ENCODE data around the gene ACSM6.
"Not testable (repeated sequence)": the region's sequence is repeated elsewhere in the genome, so short reads cannot be mapped to it uniquely, and the experiment has no call there.

The ACSM6 gene, protein sequence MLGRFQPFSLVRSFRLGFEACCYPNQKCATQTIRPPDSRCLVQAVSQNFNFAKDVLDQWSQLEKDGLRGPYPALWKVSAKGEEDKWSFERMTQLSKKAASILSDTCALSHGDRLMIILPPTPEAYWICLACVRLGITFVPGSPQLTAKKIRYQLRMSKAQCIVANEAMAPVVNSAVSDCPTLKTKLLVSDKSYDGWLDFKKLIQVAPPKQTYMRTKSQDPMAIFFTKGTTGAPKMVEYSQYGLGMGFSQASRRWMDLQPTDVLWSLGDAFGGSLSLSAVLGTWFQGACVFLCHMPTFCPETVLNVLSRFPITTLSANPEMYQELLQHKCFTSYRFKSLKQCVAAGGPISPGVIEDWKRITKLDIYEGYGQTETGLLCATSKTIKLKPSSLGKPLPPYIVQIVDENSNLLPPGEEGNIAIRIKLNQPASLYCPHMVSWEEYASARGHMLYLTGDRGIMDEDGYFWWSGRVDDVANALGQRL

GRCh38 chr10:95193944-95194343, at the start of gene ACSM6:
Gene ACSM6, plus strand, starts transcription at chr10:95194238. Its CDS starts 248 bp downstream, at chr10:95194486.
- DNase-seq, result no peak

DNA sequence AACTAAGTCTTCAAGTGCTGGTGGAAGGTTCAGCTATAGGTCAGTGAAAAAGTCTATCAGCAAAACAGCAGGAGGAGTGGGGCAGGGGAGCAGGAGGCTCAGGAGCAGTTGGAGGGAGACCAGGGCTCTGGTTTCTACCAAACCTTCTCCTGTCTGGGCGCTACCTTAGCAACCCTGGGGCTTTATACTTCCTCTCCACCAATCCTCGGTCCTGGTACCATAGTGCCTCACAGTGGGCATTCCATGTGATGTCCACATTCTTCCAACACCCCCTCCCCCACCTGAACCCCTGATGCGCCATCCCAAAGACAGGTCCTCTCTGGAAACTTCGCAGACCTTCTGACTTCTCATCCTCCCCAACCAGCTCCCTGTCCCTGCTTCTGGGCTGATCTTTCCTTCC, 25.3 kb upstream of the ACSM6 start:
- no peak for DNase-seq

DNA sequence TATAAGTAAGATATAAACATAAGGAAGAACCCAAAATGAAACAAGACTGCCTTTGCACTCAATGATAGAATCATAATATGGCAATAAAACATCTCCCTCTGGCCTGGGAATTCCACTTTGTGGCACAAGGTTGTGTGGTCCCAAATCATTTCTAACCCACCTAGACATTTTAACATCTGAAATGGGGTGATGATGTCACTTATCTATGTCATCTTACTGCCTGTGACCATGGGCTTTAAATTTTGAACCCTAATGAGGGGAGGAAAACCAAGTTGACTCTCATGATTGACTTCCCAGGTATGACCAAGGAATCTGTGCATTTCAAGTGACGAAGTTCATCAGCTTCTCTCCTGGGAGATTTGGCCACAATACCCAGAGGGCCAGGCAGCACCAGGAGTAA, 24.5 kb upstream of the ACSM6 start:
- no peak for DNase-seq

DNA sequence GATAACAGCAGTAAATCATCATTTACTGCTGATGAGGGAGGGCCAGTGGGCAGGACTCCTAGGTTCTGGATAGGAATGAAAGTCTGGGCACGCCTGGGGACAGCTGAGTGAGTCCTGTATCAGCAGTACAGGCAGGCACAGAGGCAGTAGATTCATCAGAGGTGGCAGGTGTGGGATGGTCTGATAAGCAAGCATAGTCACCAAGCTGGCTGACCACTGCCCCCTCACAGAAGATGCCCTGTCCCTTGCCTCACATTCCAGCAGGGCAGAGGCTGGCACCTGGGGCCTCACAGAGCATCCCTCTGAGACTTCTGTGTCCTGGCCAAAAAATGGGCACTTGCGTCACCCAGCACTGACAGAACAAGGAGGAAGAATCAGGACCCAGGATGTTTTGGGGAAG, 23.2 kb upstream of the ACSM6 start:
- DNase-seq, result no peak

DNA sequence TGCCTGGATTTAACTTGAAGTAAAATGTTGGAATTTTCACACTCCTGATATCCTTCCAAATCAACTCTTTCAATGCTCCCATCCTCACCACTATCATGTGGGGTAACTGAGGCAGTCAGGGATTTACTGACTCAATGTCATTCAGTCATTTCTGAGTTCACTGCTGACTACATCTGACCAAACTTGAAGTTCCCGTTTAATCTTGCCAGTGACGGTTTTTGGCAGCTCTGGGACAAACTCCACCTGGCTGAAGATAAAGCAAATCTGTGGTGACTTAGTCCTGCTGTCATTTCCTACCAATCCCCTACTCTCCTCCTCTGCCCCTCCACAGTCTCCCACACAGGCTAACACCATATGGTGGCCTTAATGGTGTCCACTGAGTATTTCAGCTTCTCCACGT, 22.7 kb upstream of the ACSM6 start:
- no peak for DNase-seq

- DNase-seq, result no peak
Measured at GRCh38 chr10:95172851-95173250, 21.2 kb upstream of the ACSM6 start.

GRCh38 chr10:95176101-95176500, 17.9 kb upstream of the ACSM6 start:
- no peak for DNase-seq

GRCh38 chr10:95177429-95177828, 16.6 kb upstream of the ACSM6 start:
- DNase-seq, result no peak

DNA sequence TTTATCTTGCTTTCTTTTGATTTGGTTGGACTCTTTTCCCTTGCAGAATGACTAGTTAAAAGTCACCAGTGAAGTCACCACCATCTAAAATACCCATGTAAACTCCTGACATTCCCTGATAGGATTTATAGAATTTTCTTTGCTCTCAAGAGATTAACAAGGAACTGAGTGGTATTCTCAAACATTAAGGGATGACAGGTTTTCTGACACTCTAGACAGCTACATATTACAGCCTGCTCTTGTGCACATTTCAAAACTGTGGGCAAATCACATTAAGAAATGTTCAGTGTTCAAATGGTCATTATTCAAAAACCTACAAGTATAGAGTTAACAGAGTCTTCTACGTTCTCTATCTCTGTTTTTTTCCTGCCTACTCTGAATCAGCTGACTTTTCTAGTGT, 15.8 kb upstream of the ACSM6 start:
- DNase-seq, result no peak

DNA sequence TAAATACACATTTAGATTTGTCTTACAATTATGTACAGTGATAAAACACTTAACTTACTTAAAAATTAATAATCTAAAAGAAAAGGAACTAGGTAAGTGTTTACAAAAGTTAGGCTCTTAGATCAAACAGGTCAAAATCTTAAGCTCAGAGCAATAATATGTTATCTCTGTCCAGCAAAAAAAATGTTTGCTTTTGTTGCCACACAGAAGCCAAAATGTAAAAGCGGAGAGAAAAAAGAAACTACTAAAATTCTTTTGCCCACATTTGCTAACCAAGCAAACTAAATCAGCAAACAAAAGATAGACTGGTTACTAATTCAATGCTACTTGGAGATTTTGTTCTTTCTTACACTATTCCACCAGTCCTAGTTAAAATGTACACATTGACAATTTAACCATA, 15.2 kb upstream of the ACSM6 start:
- DNase-seq, result no peak

- DNase-seq, result no peak
Measured at GRCh38 chr10:95181726-95182125, 12.3 kb upstream of the ACSM6 start.

DNA sequence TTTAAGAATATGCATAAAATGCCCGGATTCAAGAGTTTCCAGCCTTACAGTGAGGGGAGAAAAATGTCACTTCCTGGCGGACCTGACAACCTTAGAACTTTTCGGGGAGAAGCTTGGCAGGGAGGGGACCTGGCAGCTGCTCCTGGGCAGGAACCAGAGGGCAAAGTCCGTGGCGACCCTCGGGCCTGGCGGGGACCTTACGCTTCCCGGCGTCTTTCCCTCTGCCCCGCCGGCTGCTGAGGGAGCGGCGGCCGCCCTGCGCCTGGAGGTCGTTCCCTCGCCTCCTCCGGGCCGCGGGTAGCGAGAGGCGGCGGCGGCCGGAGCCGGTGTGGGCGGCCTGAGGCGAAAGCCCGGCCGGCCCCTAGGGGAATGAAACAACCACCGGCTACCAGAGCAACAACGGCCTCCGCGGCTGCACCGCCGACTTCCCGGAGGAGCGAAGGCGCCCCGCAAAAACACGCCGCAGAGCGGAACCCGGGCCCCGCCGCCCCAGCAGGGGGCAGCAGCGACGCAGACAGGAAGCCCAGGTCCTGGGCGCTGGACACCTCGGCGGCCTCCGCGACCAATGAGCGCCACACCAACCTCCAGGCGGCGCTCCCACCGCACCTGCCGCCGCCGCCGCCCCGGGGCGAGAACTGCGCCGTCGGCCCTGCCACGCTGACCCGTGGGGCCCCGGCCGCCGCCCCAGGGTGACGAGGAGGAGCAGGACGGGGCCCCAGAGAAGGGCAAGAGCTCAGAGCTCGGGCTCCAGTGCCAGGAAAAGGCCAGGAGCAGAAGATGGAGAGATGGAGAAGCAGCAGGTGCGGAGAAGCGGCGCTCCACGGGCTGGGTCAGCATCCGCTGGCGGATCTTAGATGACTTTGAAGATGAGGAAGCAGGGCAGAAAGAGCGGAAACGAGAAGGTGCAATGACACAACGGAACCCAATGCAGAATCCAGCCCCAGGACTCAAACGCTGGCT, 10.5 kb upstream of the ACSM6 start:
- peak; percentile 80 for DNase-seq

DNA sequence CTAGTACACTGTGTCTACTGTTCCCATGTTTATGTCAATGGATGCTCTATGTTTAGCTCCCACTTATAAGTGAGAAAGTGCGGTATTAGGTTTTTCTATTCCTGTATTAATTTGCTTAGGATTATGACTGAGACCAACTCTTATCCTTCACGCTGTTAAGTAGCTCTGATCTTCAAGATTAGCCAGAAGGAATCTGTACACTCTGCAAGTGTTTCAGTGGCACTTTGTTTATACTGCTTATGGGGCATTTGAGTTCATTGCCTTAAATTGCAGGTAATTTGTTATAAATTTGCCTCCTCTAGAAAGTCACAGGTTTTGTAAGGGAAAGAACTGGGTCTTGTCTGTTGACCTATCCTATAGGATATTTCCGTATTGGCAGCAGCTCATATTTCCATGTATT, 6.4 kb upstream of the ACSM6 start:
- no peak for DNase-seq

DNA sequence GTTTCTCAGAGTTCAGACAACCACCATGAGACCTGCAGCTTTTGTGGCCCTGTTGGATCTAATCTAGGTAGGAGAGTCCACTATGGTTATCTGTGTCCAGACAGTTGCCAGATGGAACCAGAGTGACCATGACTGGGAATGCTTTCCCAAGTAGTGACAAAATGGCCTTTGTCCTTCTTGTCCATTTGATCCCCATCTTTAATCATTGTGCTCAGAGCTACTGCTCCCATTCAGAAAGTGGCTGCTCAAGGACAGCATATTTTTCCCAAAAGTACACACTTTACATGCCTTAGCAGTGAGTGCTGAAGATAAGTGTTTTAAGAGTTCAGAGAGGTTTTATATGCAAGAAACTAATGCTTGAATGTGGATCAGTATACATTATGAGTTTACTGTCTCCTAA, 5.4 kb upstream of the ACSM6 start:
- DNase-seq, result no peak

- no peak for DNase-seq
Measured at GRCh38 chr10:95196046-95196445, 2.0 kb downstream of the ACSM6 start.

GRCh38 chr10:95201736-95202135, 7.7 kb downstream of the ACSM6 start:
- DNase-seq, result no peak

GRCh38 chr10:95202865-95203264, 8.8 kb downstream of the ACSM6 start:
- not testable (repeated sequence) for DNase-seq

DNA sequence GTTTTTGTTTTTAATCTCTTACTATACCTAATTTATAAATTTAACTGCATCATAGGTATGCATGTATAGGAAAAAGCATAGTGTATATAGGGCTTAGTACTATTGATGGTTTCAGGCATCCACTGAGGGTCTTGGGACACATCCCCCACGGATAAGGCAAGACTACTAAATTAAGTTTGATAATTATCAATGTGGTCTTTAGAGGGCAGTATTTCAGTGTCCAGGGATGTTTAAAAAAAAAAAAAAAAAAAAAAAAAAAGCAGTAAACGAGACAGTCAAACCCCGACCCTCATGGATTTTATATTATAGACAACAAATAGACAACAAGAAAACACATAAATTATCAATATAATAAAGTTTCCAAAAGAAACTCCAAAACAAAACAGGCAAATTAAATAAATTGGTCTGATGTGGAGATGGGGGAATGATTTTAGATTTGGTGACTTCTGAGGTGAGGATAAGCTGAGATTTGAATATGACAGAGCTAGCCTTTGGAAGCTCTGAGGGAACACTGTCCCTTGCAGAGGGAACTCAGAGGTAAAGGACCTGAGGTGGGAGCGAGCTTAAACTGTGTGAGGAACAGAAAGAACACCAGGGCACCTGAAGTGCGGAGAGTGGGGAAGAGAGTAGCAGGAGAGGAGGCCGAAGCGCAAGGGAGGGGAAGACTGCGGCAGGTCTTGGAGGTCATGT, 14.8 kb downstream of the ACSM6 start:
- DNase-seq, result no peak

- no peak for DNase-seq
Measured at GRCh38 chr10:95209509-95210127, 15.6 kb downstream of the ACSM6 start.

DNA sequence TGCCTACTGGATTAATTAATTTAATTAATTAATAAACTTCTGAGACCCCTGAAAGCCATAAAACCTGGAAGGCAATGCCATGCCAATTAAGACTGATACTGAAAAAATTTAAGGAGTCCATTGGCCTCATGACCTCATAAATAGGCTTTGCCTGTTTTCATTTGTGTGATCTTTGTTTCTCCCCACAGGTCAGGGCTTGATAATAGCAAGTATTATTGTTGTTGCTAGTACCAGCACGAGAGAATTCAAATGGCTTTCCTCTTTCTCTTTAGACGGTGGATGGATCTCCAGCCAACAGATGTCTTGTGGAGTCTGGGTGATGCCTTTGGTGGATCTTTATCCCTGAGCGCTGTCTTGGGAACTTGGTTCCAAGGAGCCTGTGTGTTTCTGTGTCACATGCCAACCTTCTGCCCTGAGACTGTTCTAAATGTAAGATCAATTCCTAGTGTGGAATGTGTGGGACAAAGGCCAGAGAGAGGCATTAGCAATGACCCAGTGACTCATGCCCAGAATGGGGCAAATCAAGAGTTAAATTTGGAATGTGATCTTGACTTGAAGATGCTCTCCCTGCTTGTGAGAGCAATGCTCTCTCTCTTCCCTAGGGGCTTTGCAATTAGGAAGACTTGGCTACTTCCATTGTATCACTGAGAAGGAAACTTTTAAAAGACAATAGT, 17.7 kb downstream of the ACSM6 start:
- no peak for DNase-seq

DNA sequence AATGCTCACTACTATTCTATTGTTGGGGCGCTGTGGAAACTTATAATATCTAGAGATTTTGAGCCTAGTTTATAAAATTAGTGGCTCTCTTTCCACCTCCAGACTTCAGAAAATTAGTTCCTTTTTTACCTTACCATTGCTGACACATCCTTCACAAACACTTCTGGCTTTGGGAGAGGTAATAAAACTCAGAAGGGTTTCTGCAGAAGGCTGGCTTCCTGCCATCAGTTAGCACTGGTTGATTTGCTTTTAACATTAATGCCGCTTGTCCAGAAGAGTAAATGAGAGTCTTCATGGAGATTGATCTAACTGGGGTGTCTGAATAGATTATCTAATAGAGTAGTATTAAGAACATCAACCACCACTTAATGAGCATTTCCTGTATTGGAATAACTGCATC, 20.3 kb downstream of the ACSM6 start:
- no peak for DNase-seq

DNA sequence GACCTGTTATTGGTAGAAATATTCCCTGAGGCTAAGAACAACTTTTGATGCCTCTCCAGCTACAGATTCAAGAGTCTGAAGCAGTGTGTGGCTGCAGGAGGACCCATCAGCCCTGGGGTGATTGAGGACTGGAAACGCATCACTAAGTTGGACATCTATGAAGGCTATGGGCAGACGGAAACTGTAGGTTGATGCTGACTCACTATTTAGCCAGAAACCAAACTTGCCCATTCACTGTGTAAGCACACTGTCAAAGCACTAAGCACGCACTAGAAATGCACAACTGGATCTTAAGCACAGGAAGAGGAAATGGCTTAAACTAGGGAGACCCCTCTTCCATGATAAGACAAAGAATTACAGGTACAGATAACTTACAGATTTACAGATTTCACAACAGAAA, 20.8 kb downstream of the ACSM6 start:
- no peak for DNase-seq
